Naive thymus-derived CD4-positive, alpha-beta T cell (primary cell): ENCODE data around the gene RAB40C. TPM values are rescaled to one million over a fixed set of nuclear protein-coding genes. Genes with fewer than 3 reads are reported as not detected.

ENCODE experiments used
- ATAC-seq: fragments of 150-1000 bp; cut with Tn5 transposase; 2 replicates; pipeline ENCODE4 v1.10.0; 2021; ENCODE audit warnings: mild to moderate bottlenecking, moderate library complexity
- CTCF ChIA-PET: fragments of 350-600 bp; sonication (Branson Sonifier 250); formaldehyde crosslinking; loops from one replicate; lab custom pipeline; 2021; ENCODE audit warnings: antibody characterized with exemption; lab: Charles Lee
- POLR2A ChIA-PET: fragments of 350-600 bp; sonication (Branson Sonifier 250); formaldehyde crosslinking; loops from one replicate; lab custom pipeline; 2021; ENCODE audit warnings: antibody characterized with exemption, inconsistent platforms; lab: Charles Lee
- DNase-seq, 9 donors: peaks; one replicate each; pipeline versions ENCODE4 v3.0.0 to v3.0.0-alpha.2; 2020 to 2022; ENCODE audit warnings: mixed read lengths in 1 of 9
- H3K27ac ChIP-seq: one replicate; pipeline ENCODE4 v1.7.0; 2013; ENCODE audit warnings: mild to moderate bottlenecking, low read depth, low read length, moderate library complexity
- H3K27me3 ChIP-seq, 2 donors: one replicate each; pipeline ENCODE4 v1.7.0; 2013; ENCODE audit warnings: low read length in 2 of 2, mild to moderate bottlenecking in 2 of 2, moderate library complexity in 2 of 2; ENCODE audit not compliant: control insufficient read depth in 2 of 2, insufficient read depth in 2 of 2
- H3K36me3 ChIP-seq, 3 experiments: 1 replicate in 2 of 3; 2 replicates in 1 of 3; pipeline ENCODE4 v1.7.0; 2013; ENCODE audit warnings: low read length in 3 of 3, mild to moderate bottlenecking in 3 of 3, moderate library complexity in 1 of 3; ENCODE audit not compliant: insufficient read depth in 3 of 3, control insufficient read depth in 2 of 3
- H3K4me1 ChIP-seq, 2 donors: one replicate each; pipeline ENCODE4 v1.7.0; 2013; ENCODE audit warnings: low read length in 2 of 2, mild to moderate bottlenecking in 2 of 2, moderate library complexity in 1 of 2; ENCODE audit not compliant: control insufficient read depth in 2 of 2, insufficient read depth in 2 of 2
- H3K4me3 ChIP-seq: 2 replicates; pipeline ENCODE4 v1.7.0; 2013; ENCODE audit warnings: mild to moderate bottlenecking, low read length
- H3K9me3 ChIP-seq, 3 experiments: 1 replicate in 2 of 3; 2 replicates in 1 of 3; pipeline ENCODE4 v1.7.0; 2013; ENCODE audit warnings: low read length in 3 of 3; ENCODE audit not compliant: control insufficient read depth in 2 of 3
- H3K27ac Mint-ChIP-seq, 9 donors: one replicate each; pipeline ENCODE4 v1.8.0; 2020 to 2022; ENCODE audit warnings: mixed read lengths in 9 of 9, mild to moderate bottlenecking in 8 of 9, moderate library complexity in 5 of 9, inconsistent platforms in 2 of 9
- H3K27me3 Mint-ChIP-seq, 5 donors: one replicate each; pipeline ENCODE4 v1.8.0; 2021 to 2022; ENCODE audit warnings: mixed read lengths in 5 of 5, mild to moderate bottlenecking in 1 of 5
- H3K36me3 Mint-ChIP-seq, 5 donors: one replicate each; pipeline ENCODE4 v1.8.0; 2020 to 2022; ENCODE audit warnings: mixed read lengths in 5 of 5, mild to moderate bottlenecking in 3 of 5, inconsistent platforms in 1 of 5
- H3K4me1 Mint-ChIP-seq, 7 donors: one replicate each; pipeline ENCODE4 v1.8.0; 2020 to 2022; ENCODE audit warnings: mixed read lengths in 7 of 7, mild to moderate bottlenecking in 3 of 7, inconsistent platforms in 1 of 7
- H3K4me3 Mint-ChIP-seq, 10 donors: one replicate each; pipeline ENCODE4 v1.8.0; 2020 to 2022; ENCODE audit warnings: mild to moderate bottlenecking in 10 of 10, mixed read lengths in 10 of 10, moderate library complexity in 6 of 10, inconsistent platforms in 2 of 10
- H3K9me3 Mint-ChIP-seq, 11 donors: one replicate each; pipeline ENCODE4 v1.8.0; 2020 to 2022; ENCODE audit warnings: mixed read lengths in 11 of 11, mild to moderate bottlenecking in 4 of 11, inconsistent platforms in 1 of 11, moderate library complexity in 1 of 11
- intact Hi-C, 2 donors: fragments of 100-400 bp; cut with micrococcal nuclease; formaldehyde crosslinking; loops; one replicate each; pipeline ENCODE4 v1.15.1; 2023
- polyA plus RNA-seq, 2 donors: library from polyadenylated mRNA; unstranded; fragments of 300-500 nt; fragmentation: Illumina TruSeq; gene quantifications; one replicate each; pipeline ENCODE4 v1.2.3, GENCODE V29; 2021
- total RNA-seq, 6 experiments: library from RNA in 5 of 6; stranded (reverse) in 5 of 6; gene quantifications; 1 replicate in 5 of 6; 2 replicates in 1 of 6; pipeline ENCODE4 v1.2.3 and lab custom pipeline; 2021 to 2026

RAB40C gene
- total and polyA plus RNA-seq, 7 experiments from 2014 or later: 7.9 to 23.2 (median 17.5) TPM

- Mint-ChIP-seq H3K4me3 (peak overlapping the region in 9 of 10 donors; percentile 33 to 83 (median 64)), H3K9me3 (peaks cover 0 to 7% (median 0%) of the 10 kb centered on the region in 11 donors), H3K4me1 (peaks cover 6 to 31% (median 18%) of the 10 kb centered on the region in 7 donors), H3K27me3 (peaks cover 0 to 6% (median 0%) of the 10 kb centered on the region in 5 donors), H3K36me3 (no peaks in the 10 kb centered on the region), H3K27ac (peak overlapping the region in 2 of 9 donors; percentile 30 to 70)
- Histone ChIP-seq H3K27me3 (no peaks in the 10 kb centered on the region), H3K27ac (no peak overlapping the region), H3K4me3 (no peak overlapping the region), H3K9me3 (no peaks in the 10 kb centered on the region), H3K4me1 (peaks cover 0 to 15% of the 10 kb centered on the region in 2 donors), H3K36me3 (peaks cover 0 to 3% (median 0%) of the 10 kb centered on the region in 3 experiments)
- ChIA-PET POLR2A (no interaction called here), CTCF (no interaction called here)
- ATAC-seq (no peak), DNase-seq (no peak)
- intact Hi-C loops: no loop called here
Measured at GRCh38 chr16:640614-641013, 50.7 kb downstream of the RAB40C start.

GRCh38 chr16:641326-642188, 51.7 kb downstream of the RAB40C start, which contains the start of gene MCRIP2:
MCRIP2 (plus strand) TSS chr16:641828; CDS start chr16:641992, 164 bp downstream.
- CTCF ChIA-PET: no interaction called here
- peaks cover 0 to 3% (median 0%) of the 10 kb centered on the region in 3 experiments for H3K36me3 ChIP-seq
- Mint-ChIP-seq H3K36me3 (no peaks in the 10 kb centered on the region), H3K9me3 (peaks cover 0 to 4% (median 0%) of the 10 kb centered on the region in 11 donors), H3K27me3 (peaks cover 0 to 3% (median 0%) of the 10 kb centered on the region in 5 donors), H3K4me3 (peak within 1 kb of the TSS; percentile 61 to 83 (median 70)), H3K27ac (peak within 1 kb of the TSS in 4 of 9 donors; percentile 12 to 70 (median 42)), H3K4me1 (peaks cover 6 to 31% (median 15%) of the 10 kb centered on the region in 7 donors)
- peaks cover 0 to 15% of the 10 kb centered on the region in 2 donors for H3K4me1 ChIP-seq
- DNase-seq: peak in 8 of 9 donors; percentile 40 to 90 (median 43)
- ATAC-seq: peak; percentile 22
- H3K27ac ChIP-seq: peak within 1 kb of the TSS; percentile 66
- H3K27me3 ChIP-seq: no peaks in the 10 kb centered on the region
- peak within 1 kb of the TSS; percentile 59 for H3K4me3 ChIP-seq
- H3K9me3 ChIP-seq: no peaks in the 10 kb centered on the region
- POLR2A ChIA-PET: interaction anchor here (1.1 to 1.5 kb wide), 2 partner anchors 40 to 54 kb away, joined by 3 to 5 read pairs; no protein-coding TSS in a partner anchor
- intact Hi-C loops: no loop called here

- H3K27ac Mint-ChIP-seq: peak overlapping the region in 3 of 9 donors; percentile 12 to 55 (median 25)
- peak overlapping the region; percentile 66 for H3K27ac ChIP-seq
- H3K4me1 ChIP-seq: peaks cover 0 to 12% of the 10 kb centered on the region in 2 donors
Measured at GRCh38 chr16:642189-643049, 52.6 kb downstream of the RAB40C start.

GRCh38 chr16:643050-643368, 53.1 kb downstream of the RAB40C start:
- Mint-ChIP-seq H3K36me3 (no peaks in the 10 kb centered on the region), H3K27ac (peak overlapping the region in 2 of 9 donors; percentile 14 to 55), H3K9me3 (no peaks in the 10 kb centered on the region), H3K4me1 (peaks cover 4 to 29% (median 14%) of the 10 kb centered on the region in 7 donors), H3K27me3 (no peaks in the 10 kb centered on the region), H3K4me3 (peak overlapping the region; percentile 36 to 83 (median 70))
- Histone ChIP-seq H3K27ac (no peak overlapping the region), H3K36me3 (no peaks in the 10 kb centered on the region), H3K4me1 (peaks cover 1 to 9% of the 10 kb centered on the region in 2 donors), H3K9me3 (no peaks in the 10 kb centered on the region), H3K27me3 (no peaks in the 10 kb centered on the region), H3K4me3 (no peak overlapping the region)
- no peak for ATAC-seq
- no peak for DNase-seq
- ChIA-PET CTCF (no interaction called here), POLR2A (interaction anchor here (1.5 to 2.0 kb wide), 2 partner anchors 37 to 52 kb away, joined by 5 to 6 read pairs; partner anchors contain the start of gene STUB1)
- intact Hi-C loops: no loop called here

More at GRCh38 chr16:642189-643049, 52.6 kb downstream of the RAB40C start:
- peak; percentile 68 for ATAC-seq
- ChIA-PET CTCF (no interaction called here), POLR2A (interaction anchor here (1.1 to 2.0 kb wide), 3 partner anchors 38 to 53 kb away, joined by 3 to 6 read pairs (median 5); partner anchors contain the start of gene STUB1)
- peak in 2 of 9 donors; percentile 28 to 66 for DNase-seq
- peaks cover 4 to 33% (median 13%) of the 10 kb centered on the region in 7 donors for H3K4me1 Mint-ChIP-seq
- no peaks in the 10 kb centered on the region for H3K36me3 ChIP-seq
- no peaks in the 10 kb centered on the region for H3K27me3 ChIP-seq
- H3K9me3 Mint-ChIP-seq: no peaks in the 10 kb centered on the region
- peak overlapping the region; percentile 59 for H3K4me3 ChIP-seq
- H3K9me3 ChIP-seq: no peaks in the 10 kb centered on the region
- intact Hi-C loops: no loop called here
- peak overlapping the region; percentile 61 to 83 (median 70) for H3K4me3 Mint-ChIP-seq
- no peaks in the 10 kb centered on the region for H3K27me3 Mint-ChIP-seq
- no peaks in the 10 kb centered on the region for H3K36me3 Mint-ChIP-seq

GRCh38 chr16:644556-644955, 54.7 kb downstream of the RAB40C start:
- POLR2A ChIA-PET: interaction anchor here (1.2 kb wide), 1 partner anchor 40 kb away, joined by 3 read pairs; the partner anchor contains the start of gene JMJD8
- intact Hi-C loops: no loop called here
- no peaks in the 10 kb centered on the region for H3K36me3 Mint-ChIP-seq
- CTCF ChIA-PET: no interaction called here
- ATAC-seq (no peak), DNase-seq (no peak)
- no peak overlapping the region for H3K4me3 ChIP-seq
- no peaks in the 10 kb centered on the region for H3K9me3 Mint-ChIP-seq
- no peaks in the 10 kb centered on the region for H3K36me3 ChIP-seq
- H3K4me3 Mint-ChIP-seq: peak overlapping the region in 6 of 10 donors; percentile 53 to 83 (median 66)
- H3K27ac Mint-ChIP-seq: peak overlapping the region in 2 of 9 donors; percentile 28 to 31
- H3K27me3 Mint-ChIP-seq: no peaks in the 10 kb centered on the region
- no peak overlapping the region for H3K27ac ChIP-seq
- peaks cover 9 to 15% of the 10 kb centered on the region in 2 donors for H3K4me1 ChIP-seq
- H3K27me3 ChIP-seq: no peaks in the 10 kb centered on the region
- H3K9me3 ChIP-seq: no peaks in the 10 kb centered on the region
- peaks cover 4 to 35% (median 16%) of the 10 kb centered on the region in 7 donors for H3K4me1 Mint-ChIP-seq
